WTC11 (cell line): Measurements from ENCODE around the gene ZIC2. TPM values are rescaled to one million over a fixed set of nuclear protein-coding genes. Genes with fewer than 3 reads are reported as not detected.

Experiments
- ATAC-seq: fragments of 200-7000 bp; cut with Tn5 transposase; 2 replicates; pipeline ENCODE4 v1.10.0; 2021; ENCODE audit warnings: mild to moderate bottlenecking, moderate library complexity
- CTCF ChIA-PET: fragments of 300-600 bp; sonication (Branson Sonifier 250); formaldehyde crosslinking; loops from one replicate; lab custom pipeline; 2021; ENCODE audit warnings: antibody characterized with exemption; lab: Charles Lee
- POLR2A ChIA-PET: fragments of 350-600 bp; sonication (Branson Sonifier 250); formaldehyde crosslinking; loops from one replicate; lab custom pipeline; 2021; ENCODE audit warnings: antibody characterized with exemption; lab: Charles Lee
- DNase-seq: peaks from one replicate; pipeline ENCODE4 v3.0.0; 2021; ENCODE audit warnings: low spot score
- H3K27ac Mint-ChIP-seq: 2 replicates; pipeline ENCODE4 v1.8.0; 2021; ENCODE audit warnings: mixed read lengths
- H3K27me3 Mint-ChIP-seq: 2 replicates; pipeline ENCODE4 v1.8.0; 2021; ENCODE audit warnings: low read depth, mild to moderate bottlenecking, moderate library complexity, mixed read lengths
- H3K36me3 Mint-ChIP-seq: 2 replicates; pipeline ENCODE4 v1.8.0; 2021; ENCODE audit warnings: mixed read lengths
- H3K4me1 Mint-ChIP-seq: 2 replicates; pipeline ENCODE4 v1.8.0; 2022; ENCODE audit warnings: mixed read lengths
- H3K4me3 Mint-ChIP-seq: 2 replicates; pipeline ENCODE4 v1.8.0; 2021; ENCODE audit warnings: mild to moderate bottlenecking, moderate library complexity, mixed read lengths
- H3K9me3 Mint-ChIP-seq: 2 replicates; pipeline ENCODE4 v1.8.0; 2021; ENCODE audit warnings: mixed read lengths
- CDX4 ChIP-seq: fragments of 250-450 bp; sonication (Bioruptor Pico); IDR thresholded peaks from 2 replicates; pipeline ENCODE4 v1.9.0; 2021; ENCODE audit warnings: moderate library complexity, mild to moderate bottlenecking, inconsistent platforms, borderline replicate concordance
- CREM ChIP-seq: sonication (generic); formaldehyde crosslinking; IDR thresholded peaks from 2 replicates; pipeline ENCODE4 v1.8.1; 2022; ENCODE audit warnings: mild to moderate bottlenecking, missing genetic modification reagents, moderate library complexity
- ELF4 ChIP-seq: sonication (generic); formaldehyde crosslinking; IDR thresholded peaks from 2 replicates; pipeline ENCODE4 v1.8.1; 2022; ENCODE audit warnings: low read depth, mild to moderate bottlenecking, moderate library complexity, missing genetic modification reagents
- ERG ChIP-seq: fragments of 250-450 bp; sonication (Bioruptor Pico); IDR thresholded peaks from 2 replicates; pipeline ENCODE4 v1.8.0; 2021; ENCODE audit warnings: mild to moderate bottlenecking
- GABPB1 ChIP-seq: sonication (generic); formaldehyde crosslinking; IDR thresholded peaks from 2 replicates; pipeline ENCODE4 v1.8.1; 2023; ENCODE audit warnings: mild to moderate bottlenecking, missing genetic modification reagents
- JUN ChIP-seq: sonication (generic); formaldehyde crosslinking; IDR thresholded peaks from 2 replicates; pipeline ENCODE4 v1.8.0; 2023; ENCODE audit warnings: mild to moderate bottlenecking, missing genetic modification reagents
- RELA ChIP-seq: sonication (generic); formaldehyde crosslinking; IDR thresholded peaks from 2 replicates; pipeline ENCODE4 v1.8.1; 2022; ENCODE audit warnings: missing genetic modification reagents, mild to moderate bottlenecking, borderline replicate concordance
- STAT6 ChIP-seq: sonication (generic); formaldehyde crosslinking; conservative IDR thresholded peaks from 2 replicates; pipeline ENCODE4 v1.8.1; 2023; ENCODE audit warnings: mild to moderate bottlenecking, low read depth, missing genetic modification reagents, moderate library complexity
- TEAD4 ChIP-seq: sonication (generic); formaldehyde crosslinking; IDR thresholded peaks from 2 replicates; pipeline ENCODE4 v1.8.0; 2022; ENCODE audit warnings: mild to moderate bottlenecking, missing genetic modification reagents
- USF1 ChIP-seq: sonication (generic); formaldehyde crosslinking; IDR thresholded peaks from 2 replicates; pipeline ENCODE4 v1.8.0; 2022; ENCODE audit warnings: mild to moderate bottlenecking, missing genetic modification reagents
- ZBTB43 ChIP-seq: sonication (generic); formaldehyde crosslinking; IDR thresholded peaks from 2 replicates; pipeline ENCODE4 v1.8.1; 2023; ENCODE audit warnings: mild to moderate bottlenecking, missing genetic modification reagents
- ZNF263 ChIP-seq: sonication (generic); formaldehyde crosslinking; IDR thresholded peaks from 2 replicates; pipeline ENCODE4 v1.8.1; 2022; ENCODE audit warnings: low read depth, mild to moderate bottlenecking, moderate library complexity, missing genetic modification reagents
- ZNF281 ChIP-seq: sonication (generic); formaldehyde crosslinking; IDR thresholded peaks from 2 replicates; pipeline ENCODE4 v1.8.0; 2023; ENCODE audit warnings: mild to moderate bottlenecking, missing genetic modification reagents
- ZNF416 ChIP-seq: fragments of 250-450 bp; sonication (Bioruptor Pico); IDR thresholded peaks from 2 replicates; pipeline ENCODE4 v1.9.0; 2021; ENCODE audit warnings: mild to moderate bottlenecking, inconsistent platforms
- total RNA-seq: library from RNA; stranded (reverse); gene quantifications from 3 replicates; pipeline ENCODE4 v1.2.3, GENCODE V29; 2021

Gene ZIC2
- total RNA-seq, 1 experiment from 2014 or later = 344 TPM

- no peak for DNase-seq
These were observed 4.2 kb upstream of the ZIC2 start for GRCh38 chr13:99977334-99977911.

GRCh38 chr13:99977912-99978798, 3.4 kb upstream of the ZIC2 start:
- TF ChIP-seq ZBTB43 (CRISPR knock-in tag) (no peak), USF1 (CRISPR knock-in tag) (no peak), ZNF263 (CRISPR knock-in tag) (no peak), CREM (CRISPR knock-in tag) (no peak), ERG (CRISPR knock-in tag) (no peak)
- ChIA-PET POLR2A (interaction anchor here (0.6 to 1.0 kb wide), 5 partner anchors 16 to 313 kb away, joined by 3 to 5 read pairs (median 3); no protein-coding TSS in a partner anchor), CTCF (interaction anchor here (0.7 to 1.3 kb wide), 4 partner anchors 19 to 307 kb away, joined by 3 read pairs; no protein-coding TSS in a partner anchor)
- peaks cover 53% of the 10 kb centered on the region for H3K4me1 Mint-ChIP-seq
- peak overlapping the region; percentile 96 for H3K27ac Mint-ChIP-seq
- ATAC-seq = no peak
- H3K4me3 Mint-ChIP-seq = peak overlapping the region; percentile 76
- peaks cover 8% of the 10 kb centered on the region for H3K36me3 Mint-ChIP-seq
- peak; percentile 59 for DNase-seq
- H3K27me3 Mint-ChIP-seq = peaks cover 26% of the 10 kb centered on the region
- no peaks in the 10 kb centered on the region for H3K9me3 Mint-ChIP-seq

More at GRCh38 chr13:99977334-99977911, 4.2 kb upstream of the ZIC2 start:
- no peak for ATAC-seq
- Mint-ChIP-seq H3K27ac (peak overlapping the region; percentile 70; the same call in 1 of the 2 replicates), H3K36me3 (peaks cover under 1% of the 10 kb centered on the region; the same call in 1 of the 2 replicates), H3K4me3 (peak overlapping the region; percentile 76), H3K27me3 (peaks cover 26% of the 10 kb centered on the region), H3K9me3 (no peaks in the 10 kb centered on the region), H3K4me1 (peaks cover 60% of the 10 kb centered on the region)
- ChIA-PET POLR2A (interaction anchor here (1.0 kb wide), 1 partner anchor 20 kb away, joined by 5 read pairs; no protein-coding TSS in a partner anchor), CTCF (interaction anchor here (0.7 to 1.3 kb wide), 4 partner anchors 18 to 306 kb away, joined by 3 read pairs; no protein-coding TSS in a partner anchor)
- TF ChIP-seq GABPB1 (CRISPR knock-in tag) (no peak), ZNF281 (CRISPR knock-in tag) (no peak), RELA (CRISPR knock-in tag) (no peak), ELF4 (CRISPR knock-in tag) (no peak), CDX4 (CRISPR knock-in tag) (no peak), ZNF416 (no peak), STAT6 (CRISPR knock-in tag) (no peak), JUN (CRISPR knock-in tag) (no peak), TEAD4 (no peak)
